Psoas muscle (tissue), 8 donors: Measurements from ENCODE around the gene CSNK2B. TPM values are rescaled to one million over a fixed set of nuclear protein-coding genes. Genes with fewer than 3 reads are reported as not detected.

Experiments used
- ATAC-seq, 4 donors: fragments of 200-7000 bp; cut with Tn5 transposase; one replicate each; pipeline ENCODE4 v1.9.1; 2020; ENCODE audit warnings: moderate library complexity in 3 of 4, mild to moderate bottlenecking in 2 of 4
- DNase-seq, 2 donors: peaks; one replicate each; pipeline ENCODE4 v3.0.0-alpha.2; 2020
- H3K27ac ChIP-seq: fragments of 200-600 bp; one replicate; pipeline ENCODE4 v1.8.0; 2022
- H3K27me3 ChIP-seq, 3 donors: fragments of 200-600 bp in 1 of 3; one replicate each; pipeline versions ENCODE4 v1.6.1 to v1.8.0; 2013 to 2022; ENCODE audit warnings: low read length in 2 of 3, mild to moderate bottlenecking in 2 of 3, moderate library complexity in 1 of 3; ENCODE audit not compliant: insufficient read depth in 3 of 3
- H3K36me3 ChIP-seq, 2 donors: fragments of 200-600 bp in 1 of 2; one replicate each; pipeline versions ENCODE4 v1.6.1 to v1.8.0; 2013 to 2022; ENCODE audit warnings: low read depth in 1 of 2, mild to moderate bottlenecking in 1 of 2, moderate library complexity in 1 of 2; ENCODE audit not compliant: insufficient read depth in 1 of 2
- H3K4me1 ChIP-seq: fragments of 200-600 bp; one replicate; pipeline ENCODE4 v1.8.0; 2022
- H3K4me3 ChIP-seq: fragments of 200-600 bp; one replicate; pipeline ENCODE4 v1.8.0; 2022; ENCODE audit warnings: mild to moderate bottlenecking
- H3K9me3 ChIP-seq: fragments of 200-600 bp; one replicate; pipeline ENCODE4 v1.8.0; 2022
- WGBS, 3 donors: extraction: QIAGEN DNeasy Blood & Tissue Kit; methylation state at CpG; one replicate each; pipeline versions ENCODE4 v1.1.6 to v1.1.7; 2013; 5-methylcytosine and 5-hydroxymethylcytosine counted together
- intact Hi-C, 2 donors: fragments of 100-400 bp; cut with DNase I; formaldehyde crosslinking; loops; one replicate each; pipeline versions ENCODE4 v1.11.0 to v1.14.2; 2022
- polyA plus RNA-seq, 3 donors: library from polyadenylated mRNA; stranded (reverse); fragments of 200-250 nt; gene quantifications; one replicate each; pipeline ENCODE4 v1.2.3, GENCODE V29; 2013
- total RNA-seq, 4 donors: library from RNA; stranded (reverse); fragmentation: NEBNext Ultra II Directional in 2 of 4; extraction: Animal tissue kit (Norgen Biotek cat#: 25700) in 2 of 4; gene quantifications; one replicate each; pipeline versions ENCODE4 v1.2.1 to v1.2.4, GENCODE V29; 2021 to 2023
- TF ChIP-seq, protein P1 (sequence below): fragments of 200-600 bp; IDR thresholded peaks from one replicate; pipeline ENCODE4 v1.8.0; 2022; ENCODE audit warnings: antibody characterized with exemption
- donor health status: healthy with polysubstance abuse.
- donor health status: DM: no; HTN: no; CAD: no; lungs with moderate emphysema.
- donor health status: Bipolar disorder and iron deficiency.
- donor health status: healthy.
- donor health status: DM: yes; HTN: yes; CAD: no.
- donor health status: DM: no; HTN: no; CAD: no.
- donor health status: DM: no; HTN: no; CAD: no.
- donor health status: DM: yes; HTN: yes; CAD: no.

The CSNK2B gene
- total and polyA plus RNA-seq, 7 donors, result 102 to 208 (median 129) TPM

DNA sequence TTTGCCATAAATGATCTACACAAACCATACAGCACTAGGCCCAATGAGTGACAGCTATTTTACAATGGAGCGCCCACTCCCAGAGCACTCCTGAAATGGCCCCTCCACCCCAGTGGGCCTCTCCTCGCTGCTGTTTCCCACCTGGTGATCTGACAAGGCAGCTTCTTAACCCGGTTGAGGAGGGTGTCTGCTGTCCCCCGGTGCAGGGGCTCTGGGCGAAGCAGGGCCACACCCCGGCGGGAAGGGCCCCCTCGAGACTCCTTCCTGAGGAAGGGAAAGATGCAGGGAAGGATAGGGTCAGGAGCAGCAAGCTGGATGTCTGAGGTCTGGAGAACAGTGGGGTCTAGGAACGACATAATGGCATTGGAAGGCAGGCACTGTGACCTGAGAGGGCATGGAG lies 27.0 kb downstream of the CSNK2B start:
- Histone ChIP-seq H3K4me3 (no peak overlapping the region), H3K27me3 (no peaks in the 10 kb centered on the region), H3K4me1 (peaks cover 2% of the 10 kb centered on the region), H3K36me3 (peaks cover 12 to 99% of the 10 kb centered on the region in 2 donors), H3K27ac (no peak overlapping the region), H3K9me3 (no peaks in the 10 kb centered on the region)
- TF ChIP-seq, protein P1, sequence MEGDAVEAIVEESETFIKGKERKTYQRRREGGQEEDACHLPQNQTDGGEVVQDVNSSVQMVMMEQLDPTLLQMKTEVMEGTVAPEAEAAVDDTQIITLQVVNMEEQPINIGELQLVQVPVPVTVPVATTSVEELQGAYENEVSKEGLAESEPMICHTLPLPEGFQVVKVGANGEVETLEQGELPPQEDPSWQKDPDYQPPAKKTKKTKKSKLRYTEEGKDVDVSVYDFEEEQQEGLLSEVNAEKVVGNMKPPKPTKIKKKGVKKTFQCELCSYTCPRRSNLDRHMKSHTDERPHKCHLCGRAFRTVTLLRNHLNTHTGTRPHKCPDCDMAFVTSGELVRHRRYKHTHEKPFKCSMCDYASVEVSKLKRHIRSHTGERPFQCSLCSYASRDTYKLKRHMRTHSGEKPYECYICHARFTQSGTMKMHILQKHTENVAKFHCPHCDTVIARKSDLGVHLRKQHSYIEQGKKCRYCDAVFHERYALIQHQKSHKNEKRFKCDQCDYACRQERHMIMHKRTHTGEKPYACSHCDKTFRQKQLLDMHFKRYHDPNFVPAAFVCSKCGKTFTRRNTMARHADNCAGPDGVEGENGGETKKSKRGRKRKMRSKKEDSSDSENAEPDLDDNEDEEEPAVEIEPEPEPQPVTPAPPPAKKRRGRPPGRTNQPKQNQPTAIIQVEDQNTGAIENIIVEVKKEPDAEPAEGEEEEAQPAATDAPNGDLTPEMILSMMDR, result no peak
- 88 to 91% (median 90%) methylated on average over 9 of the region's 9 CpGs for WGBS, 3 donors
- intact Hi-C loops, result no loop called here
- DNase-seq (no peak), ATAC-seq (no peak)

DNA sequence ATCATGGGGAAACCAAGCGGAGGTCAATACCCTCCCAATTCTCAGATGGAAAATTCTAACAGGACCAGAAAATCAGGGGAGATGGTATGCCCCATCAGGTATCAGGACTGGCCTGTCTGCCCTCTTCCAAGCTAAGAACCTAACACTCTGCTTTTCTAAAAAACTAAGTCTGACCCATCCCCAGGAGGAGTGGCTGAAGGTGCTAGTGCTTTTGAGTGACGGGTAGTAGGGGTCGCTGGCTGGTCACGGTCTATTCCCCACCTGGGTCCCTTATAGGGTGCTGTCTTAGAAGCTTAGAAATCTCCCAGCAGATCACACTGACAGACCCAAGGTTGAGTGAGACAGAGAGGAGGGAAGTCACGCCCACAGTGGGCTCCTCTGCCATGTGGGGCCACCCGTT lies 27.7 kb downstream of the CSNK2B start:
- DNase-seq (no peak), ATAC-seq (no peak)
- intact Hi-C loops, result no loop called here
- no peak overlapping the region for H3K4me3 ChIP-seq
- H3K27me3 ChIP-seq, result no peaks in the 10 kb centered on the region
- H3K9me3 ChIP-seq, result no peaks in the 10 kb centered on the region
- TF ChIP-seq, protein P1, result no peak
- peaks cover 7% of the 10 kb centered on the region for H3K4me1 ChIP-seq
- peaks cover 12 to 99% of the 10 kb centered on the region in 2 donors for H3K36me3 ChIP-seq
- no peak overlapping the region for H3K27ac ChIP-seq
- WGBS, 3 donors, result 88 to 93% (median 89%) methylated on average over 6 of the region's 6 CpGs

- peaks cover 0 to 88% of the 10 kb centered on the region in 2 donors for H3K36me3 ChIP-seq
- intact Hi-C loops, result no loop called here
- H3K27ac ChIP-seq, result peak overlapping the region; percentile 25
- H3K9me3 ChIP-seq, result no peaks in the 10 kb centered on the region
- TF ChIP-seq, protein P1, result no peak
- 8 to 15% (median 15%) methylated on average over 3 of the region's 3 CpGs for WGBS, 3 donors
- H3K4me1 ChIP-seq, result peaks cover 27% of the 10 kb centered on the region
- ATAC-seq (peak in 1 of 4 donors; percentile 20), DNase-seq (no peak)
- H3K27me3 ChIP-seq, result no peaks in the 10 kb centered on the region
- no peak overlapping the region for H3K4me3 ChIP-seq
These were observed 31.7 kb downstream of the CSNK2B start for GRCh38 chr6:31697555-31697954.

GRCh38 chr6:31700740-31701401 lies 35.0 kb downstream of the CSNK2B start:
- no peak for DNase-seq
- Histone ChIP-seq H3K27me3 (no peaks in the 10 kb centered on the region), H3K27ac (peak overlapping the region; percentile 98), H3K36me3 (peaks cover 0 to 55% of the 10 kb centered on the region in 2 donors), H3K9me3 (no peaks in the 10 kb centered on the region), H3K4me3 (peak overlapping the region; percentile 78), H3K4me1 (peaks cover 32% of the 10 kb centered on the region)
- 85 to 96% (median 89%) methylated on average over 5 of the region's 5 CpGs for WGBS, 3 donors
- no peak for ATAC-seq
- TF ChIP-seq, protein P1, result no peak
- intact Hi-C loops, result no loop called here
